Measurements from ENCODE around the gene DHRS7B.
"Not testable (repeated sequence)": the region's sequence is repeated elsewhere in the genome, so short reads cannot be mapped to it uniquely, and the experiment has no call there.

DHRS7B gene

GRCh38 chr17:21126645-21127508 lies at the start of gene DHRS7B:
Gene DHRS7B, plus strand, starts transcription at chr17:21126964. Its CDS starts 8 bp downstream, at chr17:21126972.
- DNase-seq (ENCODE audit: low spot score), result peak; percentile 97

- DNase-seq (ENCODE audit: low spot score), result no peak
These were observed 49.5 kb upstream of the DHRS7B start for GRCh38 chr17:21077281-21077680.

GRCh38 chr17:21078016-21078780 lies 48.6 kb upstream of the DHRS7B start:
- peak; percentile 19 for DNase-seq (ENCODE audit: low spot score)

DNA sequence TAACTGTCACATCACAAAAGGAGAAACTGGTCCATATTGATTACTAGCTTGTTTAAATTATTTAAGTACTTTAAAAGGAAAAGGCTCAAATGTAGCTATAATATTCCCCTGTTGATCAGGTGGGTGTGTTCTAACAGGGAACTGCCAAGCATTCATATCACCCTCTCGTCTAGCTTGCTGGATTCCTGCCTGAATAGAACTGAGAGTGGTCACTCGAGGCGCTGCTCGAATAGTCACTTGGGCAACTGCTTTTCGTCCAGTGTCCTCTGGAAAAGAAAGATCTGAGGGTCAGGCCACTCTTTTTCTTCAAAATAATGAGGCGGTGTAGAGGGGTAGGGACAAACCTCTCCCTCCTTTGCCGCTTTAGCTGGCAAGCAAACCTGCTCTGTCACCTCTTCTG lies 47.6 kb upstream of the DHRS7B start:
- peak; percentile 24 for DNase-seq (ENCODE audit: low spot score)

DNA sequence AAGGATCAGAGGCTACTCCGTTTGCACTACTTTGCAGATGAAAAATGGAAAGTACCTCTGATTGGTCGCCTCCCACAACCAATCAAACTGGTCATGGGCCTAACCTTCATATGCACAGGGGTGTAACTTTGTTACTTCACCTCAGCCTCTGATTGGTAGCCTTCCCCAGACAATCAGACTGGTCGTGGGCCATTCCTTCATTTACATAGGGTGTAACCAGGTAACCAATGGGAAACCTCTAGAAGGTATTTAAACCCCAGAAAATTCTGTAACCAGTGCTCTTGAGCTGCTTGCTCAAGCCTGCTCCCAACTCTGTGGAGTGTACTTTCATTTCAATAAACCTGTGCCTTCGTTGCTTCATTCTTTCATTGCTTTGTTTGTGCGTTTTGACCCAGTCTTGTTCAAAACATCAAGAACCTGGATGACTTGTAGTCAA lies 44.7 kb upstream of the DHRS7B start:
- DNase-seq (ENCODE audit: low spot score), result no peak

GRCh38 chr17:21085280-21085679 lies 41.5 kb upstream of the DHRS7B start:
- not testable (repeated sequence) for DNase-seq (ENCODE audit: low spot score)

DNA sequence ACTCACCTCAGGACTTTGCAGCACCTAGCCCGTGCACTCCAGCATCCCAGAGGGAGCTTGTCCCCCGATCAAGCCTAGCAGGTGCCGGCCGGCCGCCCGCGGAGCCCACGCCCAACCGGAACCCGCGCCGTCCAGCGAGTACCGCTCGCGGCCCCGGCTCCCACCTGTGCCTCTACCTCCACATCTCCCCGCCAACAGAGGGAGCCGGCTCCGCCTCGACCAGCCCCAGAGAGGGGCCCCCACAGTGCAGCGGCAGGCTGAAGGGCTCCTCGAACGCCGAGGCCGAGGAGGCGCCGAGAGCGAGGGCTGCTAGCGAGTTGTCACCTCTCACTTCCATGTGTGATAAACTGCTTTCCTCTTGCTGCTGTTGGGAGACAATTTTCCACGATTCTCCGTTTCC lies 41.1 kb upstream of the DHRS7B start:
- no peak for DNase-seq (ENCODE audit: low spot score)

DNA sequence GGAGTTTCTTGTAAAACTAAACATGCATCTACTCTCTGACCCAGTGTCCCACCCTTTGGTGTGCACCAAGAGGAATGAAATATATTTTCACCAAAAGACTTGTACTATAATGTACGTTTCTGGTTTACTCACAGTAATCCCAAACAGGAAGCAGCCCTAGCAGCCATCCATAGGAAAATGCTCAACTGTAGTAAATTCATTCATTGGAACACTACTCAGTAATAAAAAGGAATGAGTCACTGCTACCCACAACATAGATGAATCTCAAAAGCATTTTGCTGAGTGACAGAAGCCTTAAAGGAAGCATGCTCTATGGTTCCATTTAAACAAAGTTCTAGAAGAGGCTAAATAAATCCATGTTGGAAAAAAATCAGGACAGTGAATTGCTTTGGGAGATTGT lies 37.6 kb upstream of the DHRS7B start:
- DNase-seq (ENCODE audit: low spot score), result no peak

GRCh38 chr17:21089933-21090901 lies 36.5 kb upstream of the DHRS7B start:
- DNase-seq (ENCODE audit: low spot score), result no peak

DNA sequence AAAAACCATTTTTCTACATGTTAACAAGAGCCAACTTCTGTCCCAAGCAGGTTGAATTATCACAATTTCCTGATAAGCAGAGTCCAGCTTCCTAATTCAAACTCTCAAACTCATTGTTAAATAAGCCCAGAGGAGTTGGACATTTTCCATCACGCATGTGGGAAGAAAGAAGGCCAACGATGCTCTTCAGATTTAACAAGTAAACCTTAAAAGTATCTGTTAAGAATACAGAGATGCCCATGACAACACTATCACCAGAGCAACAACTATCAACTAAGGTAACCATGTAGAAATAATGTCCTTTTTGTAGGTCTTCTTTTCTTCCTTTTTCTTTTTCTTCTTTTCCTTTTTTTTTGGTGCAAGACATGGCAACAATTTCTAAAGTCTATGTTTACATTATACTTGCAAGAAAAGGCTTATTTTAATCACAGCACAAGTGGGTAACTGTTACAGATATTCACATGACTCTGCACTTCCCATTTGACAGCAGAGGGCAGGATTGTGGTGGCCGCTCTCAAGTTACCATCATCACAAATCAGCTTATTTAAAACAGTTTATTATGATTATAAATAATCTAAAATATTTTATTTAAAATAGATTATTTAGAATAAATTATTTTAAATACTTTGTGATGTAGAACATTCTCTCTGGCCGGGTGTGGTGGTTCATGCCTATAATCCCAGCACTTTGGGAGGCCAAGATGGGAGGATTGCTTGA lies 35.7 kb upstream of the DHRS7B start:
- DNase-seq (ENCODE audit: low spot score), result peak; percentile 69

GRCh38 chr17:21094298-21094704 lies 32.5 kb upstream of the DHRS7B start:
- DNase-seq (ENCODE audit: low spot score), result no peak

- DNase-seq (ENCODE audit: low spot score), result no peak
These were observed 31.0 kb upstream of the DHRS7B start for GRCh38 chr17:21095735-21096134.

GRCh38 chr17:21096874-21097273 lies 29.9 kb upstream of the DHRS7B start:
- no peak for DNase-seq (ENCODE audit: low spot score)

GRCh38 chr17:21098934-21099689 lies 27.7 kb upstream of the DHRS7B start:
- DNase-seq (ENCODE audit: low spot score), result peak; percentile 63

DNA sequence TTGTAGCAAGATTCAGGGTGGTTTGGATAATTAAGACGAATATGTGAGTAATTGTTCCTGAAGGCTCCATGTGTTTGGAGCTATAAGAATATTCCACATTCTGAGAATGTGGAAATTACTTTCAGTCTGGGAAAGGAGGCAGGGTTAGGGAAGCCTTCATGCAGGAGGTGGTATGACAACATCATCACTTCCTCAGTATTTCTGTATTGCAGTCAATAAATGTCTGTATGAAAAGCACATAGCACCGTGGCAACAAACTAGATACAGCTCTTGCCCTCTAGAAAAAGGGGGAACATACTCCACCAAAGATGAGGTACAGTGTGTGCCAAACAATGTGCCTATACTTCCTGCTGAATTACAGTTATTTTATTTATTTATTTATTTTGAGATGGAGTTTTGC lies 26.1 kb upstream of the DHRS7B start:
- DNase-seq (ENCODE audit: low spot score), result no peak

DNA sequence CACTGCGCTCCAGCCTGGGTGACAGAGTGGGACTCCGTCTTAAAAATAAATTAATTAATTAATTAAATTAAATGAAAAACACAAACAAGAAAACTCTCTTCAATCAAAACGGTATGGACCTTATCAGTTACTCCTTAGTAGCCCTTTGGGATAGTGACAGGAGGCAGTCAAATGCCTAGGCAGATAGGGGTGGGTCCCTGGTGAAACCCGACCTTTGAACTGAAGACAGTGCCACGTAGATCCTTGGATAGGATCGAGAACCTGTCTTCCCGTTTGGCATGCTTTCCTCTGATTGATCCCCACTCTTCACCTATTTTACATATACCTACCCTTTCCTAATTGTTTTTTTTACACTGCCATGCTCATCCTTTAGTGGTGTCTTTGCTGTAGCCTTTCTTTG lies 22.2 kb upstream of the DHRS7B start:
- no peak for DNase-seq (ENCODE audit: low spot score)

DNA sequence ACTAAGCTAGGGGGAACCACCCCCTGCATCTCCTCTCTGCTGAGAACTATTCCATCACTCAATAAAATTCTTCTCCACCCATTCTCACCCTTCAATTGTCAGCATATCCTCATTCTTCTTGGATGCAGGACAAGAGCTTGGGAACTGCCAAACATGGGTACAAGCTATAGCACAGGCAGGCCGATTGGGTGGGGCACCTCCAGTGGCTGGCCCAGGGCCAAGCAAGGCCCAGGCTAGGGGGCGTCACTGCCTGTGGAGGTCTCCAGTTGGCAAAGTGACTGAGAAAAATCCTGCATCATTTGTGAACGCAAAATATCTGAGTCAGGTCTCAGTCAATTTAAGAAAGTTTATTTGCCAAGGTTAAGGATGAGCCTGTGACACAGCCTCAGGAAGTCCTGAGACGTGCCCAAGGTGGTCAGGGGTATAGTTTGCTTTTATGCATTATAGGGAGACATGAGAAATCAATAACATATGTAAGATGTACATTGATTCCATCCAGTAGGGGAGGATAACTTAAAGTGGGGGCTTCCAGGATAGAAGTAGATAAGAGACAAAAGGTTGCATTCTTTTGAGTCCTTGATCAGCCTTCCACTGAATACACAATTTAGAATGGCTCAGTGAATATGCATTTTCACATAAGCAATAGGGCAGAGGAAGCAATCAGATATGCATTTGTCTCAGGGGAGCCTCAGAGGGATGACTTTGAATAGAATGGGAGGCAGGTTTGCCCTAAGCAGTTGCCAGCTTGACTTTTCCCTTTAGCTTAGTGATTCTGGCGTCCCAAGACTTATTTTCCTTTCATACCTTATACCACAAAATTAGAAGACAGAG lies 21.5 kb upstream of the DHRS7B start:
- no peak for DNase-seq (ENCODE audit: low spot score)

- DNase-seq (ENCODE audit: low spot score), result no peak
These were observed 20.4 kb upstream of the DHRS7B start for GRCh38 chr17:21106316-21106715.

GRCh38 chr17:21107067-21107650 lies 19.6 kb upstream of the DHRS7B start:
- DNase-seq (ENCODE audit: low spot score), result not testable (repeated sequence)

Data from pons (tissue), 1 donor.